GM12891 (cell line): Measurements from ENCODE around the gene PARD6A.

Experiments used
- POLR2A ChIP-seq: IDR thresholded peaks from 2 replicates; pipeline ENCODE4 v1.6.1; 2011; ENCODE audit warnings: low read depth, low read length, control low read depth
- POLR2AphosphoS5 ChIP-seq: IDR thresholded peaks from 2 replicates; pipeline ENCODE4 v1.6.1; 2011; ENCODE audit warnings: low read depth, low read length, control low read depth

DNA sequence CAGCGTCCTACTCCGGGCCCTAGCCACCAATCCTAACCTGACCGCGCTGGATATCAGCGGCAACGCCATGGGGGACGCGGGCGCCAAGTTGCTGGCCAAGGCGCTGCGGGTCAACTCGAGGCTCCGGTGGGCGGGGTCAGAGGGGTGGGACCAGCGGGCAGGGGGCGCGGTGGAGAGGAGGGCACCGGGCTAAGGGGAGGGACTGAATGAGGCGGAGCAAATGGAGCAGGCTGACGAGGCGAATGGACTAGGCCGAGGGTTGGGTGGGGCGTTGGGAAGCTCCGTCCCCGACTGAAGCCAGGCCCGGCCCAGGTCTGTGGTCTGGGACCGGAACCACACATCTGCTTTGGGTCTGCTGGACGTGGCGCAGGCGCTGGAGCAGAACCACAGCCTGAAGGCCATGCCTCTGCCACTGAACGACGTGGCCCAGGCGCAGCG, 11.2 kb upstream of the PARD6A start:
- TF ChIP-seq POLR2A (no peak), POLR2AphosphoS5 (no peak)
